Mucosa of descending colon (tissue), 3 donors: ENCODE data around the gene MGAT4D. TPM values are rescaled to one million over a fixed set of nuclear protein-coding genes. Genes with fewer than 3 reads are reported as not detected.

Source experiments
- ATAC-seq: fragments of 200-7000 bp; cut with Tn5 transposase; one replicate; pipeline ENCODE4 v1.9.1; 2020; ENCODE audit warnings: mild to moderate bottlenecking, moderate library complexity
- DNase-seq, 3 donors: peaks; one replicate each; pipeline ENCODE4 v3.0.0-alpha.2; 2020
- H3K36me3 ChIP-seq: fragments of 200-600 bp; one replicate; pipeline ENCODE4 v1.8.0; 2021; ENCODE audit warnings: low read depth, mild to moderate bottlenecking
- H3K4me1 ChIP-seq: fragments of 200-600 bp; one replicate; pipeline ENCODE4 v1.8.0; 2021; ENCODE audit warnings: low read depth, mild to moderate bottlenecking
- H3K4me3 ChIP-seq: fragments of 200-600 bp; one replicate; pipeline ENCODE4 v1.8.0; 2021; ENCODE audit warnings: mild to moderate bottlenecking
- H3K9me3 ChIP-seq: fragments of 200-600 bp; one replicate; pipeline ENCODE4 v1.8.0; 2021; ENCODE audit warnings: mild to moderate bottlenecking
- intact Hi-C, 2 donors: fragments of 100-400 bp; cut with DNase I in 1 of 2; cut with micrococcal nuclease in 1 of 2; formaldehyde crosslinking; loops; one replicate each; pipeline versions ENCODE4 v1.11.0 to v1.11.1; 2022; cut with DNase I, micrococcal nuclease
- total RNA-seq, 3 donors: library from RNA; stranded (reverse); fragmentation: NEBNext Ultra II Directional in 2 of 3; extraction: Animal tissue kit (Norgen Biotek cat#: 25700) in 2 of 3; gene quantifications; one replicate each; pipeline versions ENCODE4 v1.2.1 to v1.2.4, GENCODE V29; 2021 to 2023
- TF ChIP-seq, protein P1 (sequence below): fragments of 200-600 bp; IDR thresholded peaks from one replicate; pipeline ENCODE4 v1.8.0; 2022; ENCODE audit warnings: antibody characterized with exemption, mild to moderate bottlenecking
- donor health status: DM: no; HTN: no; CAD: no; lungs with moderate emphysema.
- donor health status: DM: no; HTN: no; CAD: no.
- donor health status: DM: no; HTN: yes; CAD: no.

MGAT4D gene
- total RNA-seq, 3 donors from 2014 or later: not detected

DNA sequence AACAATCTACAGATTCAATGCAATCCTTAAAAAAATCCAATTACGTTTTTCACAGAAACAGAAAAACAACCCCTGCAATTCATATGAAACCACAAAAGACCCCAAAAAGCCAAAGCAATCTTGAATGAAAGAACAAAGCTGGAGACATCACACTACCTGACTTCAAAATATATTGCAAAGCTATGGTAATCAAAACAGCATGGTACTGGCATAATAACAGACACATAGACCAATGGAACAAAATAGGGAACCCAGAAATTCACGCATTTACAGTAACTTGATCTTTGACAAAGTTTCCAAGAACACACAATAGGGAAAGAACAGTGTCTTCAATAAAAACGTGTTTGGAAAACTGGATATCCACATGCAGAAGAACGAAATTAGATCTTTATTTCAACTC is 14.6 kb downstream of the MGAT4D start:
- Histone ChIP-seq H3K36me3 (no peaks in the 10 kb centered on the region), H3K4me3 (no peak overlapping the region), H3K4me1 (no peaks in the 10 kb centered on the region), H3K9me3 (peaks cover 3% of the 10 kb centered on the region)
- DNase-seq: no peak
- no peak for ATAC-seq
- TF ChIP-seq, protein P1, sequence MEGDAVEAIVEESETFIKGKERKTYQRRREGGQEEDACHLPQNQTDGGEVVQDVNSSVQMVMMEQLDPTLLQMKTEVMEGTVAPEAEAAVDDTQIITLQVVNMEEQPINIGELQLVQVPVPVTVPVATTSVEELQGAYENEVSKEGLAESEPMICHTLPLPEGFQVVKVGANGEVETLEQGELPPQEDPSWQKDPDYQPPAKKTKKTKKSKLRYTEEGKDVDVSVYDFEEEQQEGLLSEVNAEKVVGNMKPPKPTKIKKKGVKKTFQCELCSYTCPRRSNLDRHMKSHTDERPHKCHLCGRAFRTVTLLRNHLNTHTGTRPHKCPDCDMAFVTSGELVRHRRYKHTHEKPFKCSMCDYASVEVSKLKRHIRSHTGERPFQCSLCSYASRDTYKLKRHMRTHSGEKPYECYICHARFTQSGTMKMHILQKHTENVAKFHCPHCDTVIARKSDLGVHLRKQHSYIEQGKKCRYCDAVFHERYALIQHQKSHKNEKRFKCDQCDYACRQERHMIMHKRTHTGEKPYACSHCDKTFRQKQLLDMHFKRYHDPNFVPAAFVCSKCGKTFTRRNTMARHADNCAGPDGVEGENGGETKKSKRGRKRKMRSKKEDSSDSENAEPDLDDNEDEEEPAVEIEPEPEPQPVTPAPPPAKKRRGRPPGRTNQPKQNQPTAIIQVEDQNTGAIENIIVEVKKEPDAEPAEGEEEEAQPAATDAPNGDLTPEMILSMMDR: no peak
- intact Hi-C loops: no loop called here

DNA sequence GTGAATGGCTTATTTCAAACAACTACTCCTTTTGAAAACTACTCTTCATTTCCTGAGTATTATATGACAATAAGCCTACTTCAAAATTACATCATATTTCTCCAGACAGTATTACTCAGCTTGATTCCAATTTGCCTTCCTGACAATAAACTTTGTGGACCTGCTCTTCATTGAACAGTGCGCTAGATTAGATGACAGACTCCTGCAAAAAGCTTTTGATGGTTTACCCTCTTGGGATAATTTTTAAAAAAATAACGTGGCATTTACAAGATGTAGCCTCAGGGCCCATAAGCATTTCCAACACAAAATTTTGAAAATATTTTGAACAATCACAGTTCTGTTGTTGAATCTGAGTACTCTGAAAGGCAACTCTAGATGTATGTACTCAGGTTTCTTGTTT is 25.9 kb downstream of the MGAT4D start:
- intact Hi-C loops: no loop called here

DNA sequence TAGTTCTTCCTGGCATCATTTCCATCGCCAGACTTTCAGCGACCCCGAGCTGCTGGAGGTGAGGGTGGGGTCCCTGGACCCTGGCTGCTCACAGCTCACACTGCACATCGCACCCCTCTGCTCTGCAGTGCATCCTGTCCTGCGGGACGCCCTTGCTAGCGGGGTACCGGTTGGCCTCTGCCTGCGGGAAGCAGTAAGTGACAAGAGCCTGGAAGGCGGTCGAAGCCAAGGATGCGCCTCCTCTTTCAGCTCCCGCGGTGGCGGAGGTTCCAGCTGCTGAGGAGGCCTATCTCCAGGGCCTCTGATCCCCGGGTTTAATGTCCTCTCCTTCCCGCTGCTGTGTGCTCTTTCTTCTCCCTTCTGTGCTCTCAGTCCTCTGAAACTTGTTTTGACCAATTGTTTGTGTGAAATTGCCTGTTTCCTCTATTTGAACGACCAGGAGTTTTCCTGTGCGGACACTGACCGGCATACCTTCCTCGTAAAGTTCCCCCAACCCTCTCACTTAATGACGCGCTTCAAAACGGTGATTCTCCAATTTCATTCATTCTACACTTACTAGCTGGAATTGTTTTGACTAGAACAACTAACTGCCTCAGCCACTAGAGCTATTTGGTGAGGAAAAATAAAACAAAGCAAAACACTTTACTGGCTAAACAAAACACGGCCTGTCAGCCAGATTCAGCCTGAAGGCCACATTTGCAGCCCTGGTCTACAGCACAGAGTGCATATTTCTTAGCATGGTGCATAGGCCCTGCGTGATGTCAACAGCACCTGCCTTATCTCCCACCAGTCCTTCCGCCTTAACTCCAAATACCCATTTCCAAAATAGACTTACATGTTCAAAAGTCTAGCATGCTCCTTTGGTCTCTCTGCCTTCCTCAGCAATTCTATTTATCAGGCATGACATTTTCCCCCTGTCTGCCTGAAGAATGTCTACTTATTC is 28.0 kb downstream of the MGAT4D start:
- intact Hi-C loops: no loop called here
- ATAC-seq (no peak), DNase-seq (no peak)
- Histone ChIP-seq H3K9me3 (no peaks in the 10 kb centered on the region), H3K36me3 (no peaks in the 10 kb centered on the region), H3K4me3 (no peak overlapping the region), H3K4me1 (no peaks in the 10 kb centered on the region)
- TF ChIP-seq, protein P1: no peak

More for the DNA sequence above, 25.9 kb downstream of the MGAT4D start:
- TF ChIP-seq, protein P1: no peak
- Histone ChIP-seq H3K4me3 (no peak overlapping the region), H3K4me1 (no peaks in the 10 kb centered on the region), H3K36me3 (no peaks in the 10 kb centered on the region), H3K9me3 (no peaks in the 10 kb centered on the region)
- DNase-seq (no peak), ATAC-seq (no peak)

DNA sequence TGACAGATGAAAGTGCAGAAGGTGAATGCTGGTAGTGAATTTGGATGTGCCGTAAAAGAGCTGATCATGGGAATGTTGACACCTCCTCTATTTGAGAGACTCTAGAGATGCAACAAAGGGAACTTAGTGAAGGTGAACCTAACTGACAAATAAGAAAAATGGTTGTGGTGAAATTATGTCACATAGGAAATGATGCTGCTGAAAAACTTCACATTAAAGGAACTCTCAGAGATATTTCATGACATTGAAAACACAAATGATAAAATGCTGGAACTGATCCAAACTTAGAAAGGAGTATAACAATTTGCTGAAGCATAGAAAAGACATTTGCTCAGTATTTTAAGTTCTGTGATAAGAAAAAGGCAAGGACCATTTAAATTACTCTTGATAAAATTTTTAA is 31.9 kb downstream of the MGAT4D start:
- Histone ChIP-seq H3K9me3 (no peaks in the 10 kb centered on the region), H3K36me3 (no peaks in the 10 kb centered on the region), H3K4me3 (no peak overlapping the region), H3K4me1 (peaks cover 4% of the 10 kb centered on the region)
- DNase-seq (no peak), ATAC-seq (no peak)
- TF ChIP-seq, protein P1: no peak
- intact Hi-C loops: no loop called here

DNA sequence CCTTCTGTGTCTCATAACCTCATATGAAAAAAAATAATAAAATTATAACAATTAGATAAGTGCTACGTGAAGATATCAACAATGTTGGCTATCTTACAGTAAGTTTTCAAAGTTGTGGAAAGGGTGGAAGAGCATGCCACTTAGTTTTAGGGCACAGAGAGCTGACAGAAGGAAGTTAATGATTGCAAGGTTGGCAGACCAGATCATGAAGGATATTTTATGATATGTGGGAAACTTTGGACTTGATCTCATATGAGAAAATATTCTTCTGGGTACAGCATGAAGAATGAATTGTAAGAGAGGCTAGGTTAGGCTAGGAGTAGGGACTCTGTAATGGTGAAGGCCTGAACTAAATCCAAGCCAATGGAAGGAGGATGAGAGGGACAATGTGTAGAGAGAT is 34.5 kb downstream of the MGAT4D start:
- TF ChIP-seq, protein P1: no peak
- DNase-seq (peak in 1 of 3 donors; percentile 36), ATAC-seq (peak; percentile 98)
- H3K9me3 ChIP-seq: no peaks in the 10 kb centered on the region
- no peaks in the 10 kb centered on the region for H3K36me3 ChIP-seq
- H3K4me1 ChIP-seq: peaks cover 4% of the 10 kb centered on the region
- intact Hi-C loops: no loop called here
- no peak overlapping the region for H3K4me3 ChIP-seq
